PC-3 (cell line): Measurements from ENCODE around the gene UACA. TPM values are rescaled to one million over a fixed set of nuclear protein-coding genes. Genes with fewer than 3 reads are reported as not detected.
"Not testable (repeated sequence)": the region's sequence is repeated elsewhere in the genome, so short reads cannot be mapped to it uniquely, and the experiment has no call there.

ENCODE experiments used
- ATAC-seq: fragments of 200-7000 bp; cut with Tn5 transposase; 2 replicates; pipeline ENCODE4 v1.9.1; 2020; ENCODE audit warnings: mild to moderate bottlenecking, moderate library complexity
- BruUV-seq: library from RNA; stranded (reverse); fragments of 400-500 nt; replicated peaks from 2 replicates; lab custom pipeline; 2021; lab: Mats Ljungman, UMichigan
- CTCF ChIA-PET: fragments of 300-600 bp; sonication (Branson Sonifier 250); formaldehyde crosslinking; loops from one replicate; lab custom pipeline; 2022; ENCODE audit warnings: antibody characterized with exemption; lab: Charles Lee
- POLR2A ChIA-PET: fragments of 300-600 bp; sonication (Branson Sonifier 250); formaldehyde crosslinking; loops from one replicate; lab custom pipeline; 2022; ENCODE audit warnings: antibody characterized with exemption; ENCODE audit not compliant: unreplicated experiment; lab: Charles Lee
- DNase-seq: peaks from one replicate; pipeline ENCODE4 v3.0.0-alpha.2; 2015
- H2AFZ ChIP-seq: fragments of 300-600 bp; sonication (generic); 2 replicates; pipeline ENCODE4 v1.6.0; 2016; ENCODE audit warnings: antibody characterized with exemption, low read length
- H3F3A ChIP-seq: fragments of 300-600 bp; sonication (generic); one replicate; pipeline ENCODE4 v1.6.0; 2017; ENCODE audit warnings: antibody characterized with exemption, low read length, control low read depth, mild to moderate bottlenecking; ENCODE audit not compliant: unreplicated experiment
- H3K27ac ChIP-seq: fragments of 300-600 bp; sonication (generic); 2 replicates; pipeline ENCODE4 v1.5.1; 2016; ENCODE audit warnings: mild to moderate bottlenecking, low read length
- H3K27me3 ChIP-seq: fragments of 300-600 bp; sonication (generic); 2 replicates; pipeline ENCODE4 v1.6.1; 2016; ENCODE audit warnings: low read length, mixed read lengths
- H3K36me3 ChIP-seq: fragments of 300-600 bp; sonication (generic); 2 replicates; pipeline ENCODE4 v1.6.1; 2016; ENCODE audit warnings: low read depth, mixed run types, low read length, mixed read lengths
- H3K4me1 ChIP-seq: fragments of 300-600 bp; sonication (generic); 2 replicates; pipeline ENCODE4 v1.5.1; 2016; ENCODE audit warnings: low read length; ENCODE audit not compliant: insufficient read depth
- H3K4me2 ChIP-seq: fragments of 300-600 bp; sonication (generic); 2 replicates; pipeline ENCODE4 v1.6.0; 2016; ENCODE audit warnings: low read length
- H3K4me3 ChIP-seq: fragments of 300-600 bp; sonication (generic); 2 replicates; pipeline ENCODE4 v1.5.1; 2016; ENCODE audit warnings: mild to moderate bottlenecking, low read length, mixed read lengths
- H3K79me2 ChIP-seq: fragments of 300-600 bp; sonication (generic); 2 replicates; pipeline ENCODE4 v1.6.1; 2017; ENCODE audit warnings: low read length, mixed read lengths
- H3K9ac ChIP-seq: fragments of 300-600 bp; sonication (generic); 2 replicates; pipeline ENCODE4 v1.6.0; 2016; ENCODE audit warnings: mild to moderate bottlenecking, low read length
- H3K9me2 ChIP-seq: fragments of 300-600 bp; sonication (generic); replicated peaks from 2 replicates; pipeline ENCODE4 v1.6.1; 2016; ENCODE audit warnings: mixed run types, low read length, mixed read lengths
- H3K9me3 ChIP-seq: fragments of 300-600 bp; sonication (generic); 2 replicates; pipeline ENCODE4 v1.6.1; 2016; ENCODE audit warnings: low read length, mixed read lengths
- H4K20me1 ChIP-seq: fragments of 300-600 bp; sonication (generic); 2 replicates; pipeline ENCODE4 v1.6.1; 2016; ENCODE audit warnings: low read length, mixed read lengths
- CTCF ChIP-seq: fragments of 300-600 bp; sonication (generic); conservative IDR thresholded peaks from 2 replicates; pipeline ENCODE4 v1.5.1; 2017; ENCODE audit warnings: antibody characterized with exemption, low read depth, mild to moderate bottlenecking, low read length
- EZH2 ChIP-seq: fragments of 300-600 bp; sonication (generic); IDR thresholded peaks from one replicate; pipeline ENCODE4 v1.6.1; 2017; ENCODE audit warnings: antibody characterized with exemption, mild to moderate bottlenecking, low read length; ENCODE audit not compliant: unreplicated experiment
- EZH2phosphoT487 ChIP-seq: fragments of 300-600 bp; sonication (generic); IDR thresholded peaks from 2 replicates; pipeline ENCODE4 v1.6.1; 2018; ENCODE audit warnings: mild to moderate bottlenecking, antibody characterized with exemption, low read length, borderline replicate concordance
- intact Hi-C: fragments of 100-400 bp; cut with micrococcal nuclease; formaldehyde crosslinking; loops from 2 replicates; pipeline ENCODE4 v1.9.0; 2023
- total RNA-seq: library from RNA; depleted of rRNA; stranded (reverse); fragments of >200 nt; gene quantifications from 2 replicates; pipeline ENCODE4 v1.2.3, GENCODE V29; 2014

UACA gene
- total RNA-seq, 1 experiment from 2014 or later: 21.7 TPM

- Histone ChIP-seq H3K27ac (no peak overlapping the region), H3K9me2 (no peaks in the 10 kb centered on the region), H3F3A (no peaks in the 10 kb centered on the region), H2AFZ (no peak overlapping the region), H3K4me3 (no peak overlapping the region), H3K36me3 (no peaks in the 10 kb centered on the region; the same call in 1 of the 2 replicates), H4K20me1 (no peaks in the 10 kb centered on the region), H3K4me1 (0 out of 2 replicates have a peak, but pooled peaks cover 4% of the 10 kb centered on the region), H3K9ac (no peak overlapping the region), H3K9me3 (peaks cover 10% of the 10 kb centered on the region), H3K27me3 (no peaks in the 10 kb centered on the region), H3K4me2 (no peak overlapping the region), H3K79me2 (no peaks in the 10 kb centered on the region)
- POLR2A ChIA-PET: no interaction called here
- BruUV-seq: no TSS peak
- CTCF ChIA-PET: interaction anchor here (0.7 kb wide), 1 partner anchor 70 kb away, joined by 3 read pairs; no protein-coding TSS in a partner anchor
- ATAC-seq (no peak), DNase-seq (no peak)
- intact Hi-C loops: no loop called here
- TF ChIP-seq EZH2phosphoT487 (no peak), EZH2 (no peak), CTCF (no peak)
These were observed 145.5 kb downstream of the UACA start for GRCh38 chr15:70617911-70618287.

GRCh38 chr15:70617076-70617910, 146.1 kb downstream of the UACA start:
- H3F3A ChIP-seq: no peaks in the 10 kb centered on the region
- H3K9me2 ChIP-seq: no peaks in the 10 kb centered on the region
- H3K9ac ChIP-seq: no peak overlapping the region
- BruUV-seq: no TSS peak
- H3K4me1 ChIP-seq: 0 out of 2 replicates have a peak, but pooled peaks cover 4% of the 10 kb centered on the region
- TF ChIP-seq EZH2 (no peak), EZH2phosphoT487 (no peak), CTCF (no peak)
- ChIA-PET CTCF (interaction anchor here (0.7 kb wide), 1 partner anchor 70 kb away, joined by 3 read pairs; no protein-coding TSS in a partner anchor), POLR2A (no interaction called here)
- ATAC-seq (no peak), DNase-seq (peak; percentile 17)
- no peaks in the 10 kb centered on the region for H3K27me3 ChIP-seq
- H2AFZ ChIP-seq: no peak overlapping the region
- no peak overlapping the region for H3K27ac ChIP-seq
- H3K36me3 ChIP-seq: no peaks in the 10 kb centered on the region
- peaks cover 5% of the 10 kb centered on the region for H3K9me3 ChIP-seq
- H3K4me2 ChIP-seq: no peak overlapping the region
- no peaks in the 10 kb centered on the region for H4K20me1 ChIP-seq
- intact Hi-C loops: no loop called here
- no peak overlapping the region for H3K4me3 ChIP-seq
- H3K79me2 ChIP-seq: no peaks in the 10 kb centered on the region

- CTCF ChIA-PET: not testable (repeated sequence)
These were observed 147.0 kb downstream of the UACA start for GRCh38 chr15:70616311-70616756.

More at GRCh38 chr15:70616311-70616756, 147.0 kb downstream of the UACA start:
- ATAC-seq, H3K9ac ChIP-seq, H3K27ac ChIP-seq, H3F3A ChIP-seq, H4K20me1 ChIP-seq, H3K4me3 ChIP-seq, DNase-seq, POLR2A ChIA-PET, H3K79me2 ChIP-seq, H3K4me2 ChIP-seq, H3K9me2 ChIP-seq, intact Hi-C loops, H3K4me1 ChIP-seq, H3K36me3 ChIP-seq, BruUV-seq, H2AFZ ChIP-seq, H3K27me3 ChIP-seq, H3K9me3 ChIP-seq: not testable (repeated sequence)
